ENCODE measurements around the gene CNTNAP2. TPM values are rescaled to one million over a fixed set of nuclear protein-coding genes. Genes with fewer than 3 reads are reported as not detected.

CNTNAP2 gene
- total and polyA plus RNA-seq, 9 of the 15 experiments (the other 6 are each of a cell fraction or from before 2014, with no cell fraction given): 0.04 to 0.62 (median 0.09) TPM; not detected in 4

DNA sequence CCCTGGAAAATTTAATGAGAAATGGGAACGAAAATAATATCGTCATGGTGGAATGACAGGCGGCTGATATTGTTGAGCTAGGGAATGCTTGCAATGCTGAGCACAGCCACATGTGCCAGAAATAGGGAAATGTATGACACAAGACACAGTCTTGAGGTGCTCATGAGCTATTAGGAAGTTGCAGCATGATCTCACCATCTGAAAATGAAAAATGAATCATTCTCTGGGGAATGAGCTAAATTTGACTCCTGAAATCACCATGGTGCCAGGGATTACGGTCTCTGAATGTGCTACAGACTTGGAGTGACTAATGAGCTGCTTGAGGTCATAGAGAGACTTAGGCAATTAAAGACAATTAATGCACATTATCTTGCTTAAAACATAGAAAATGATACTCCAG lies 845.0 kb downstream of the CNTNAP2 start:
- no peaks in the 10 kb centered on the region for H3K4me1 ChIP-seq (replicated peaks in 1 of 2; ENCODE audit: control insufficient read depth in 2 of 2, insufficient read depth in 2 of 2, low read length in 2 of 2)
- ChIA-PET POLR2A (no interaction called here), CTCF (ENCODE audit: low intra/inter-chr PET ratio) (no interaction called here)
- in situ Hi-C loops (cut with MboI): no loop called here
- H3K4me2 ChIP-seq (ENCODE audit: insufficient read depth, low read length): no peak overlapping the region
- H3K27ac ChIP-seq (ENCODE audit: extremely low read depth, low read depth, low read length): no peak overlapping the region
- H2AFZ ChIP-seq (ENCODE audit: low read depth, low read length): no peak overlapping the region
- BruUV-seq (replicated peaks): no TSS peak
- no peaks in the 10 kb centered on the region for H3K27me3 ChIP-seq (ENCODE audit: control insufficient read depth in 2 of 2, insufficient read depth in 2 of 2, low read length in 2 of 2)
- no peaks in the 10 kb centered on the region for H3K79me2 ChIP-seq (ENCODE audit: control insufficient read depth, insufficient read depth, low read length)
- DNase-seq (ENCODE audit: extremely low read depth in 1 of 4, low spot score in 3 of 4) (no peak), FAIRE-seq (no peak), ATAC-seq (no peak)
- H4K20me1 ChIP-seq (replicated peaks; ENCODE audit: control insufficient read depth, insufficient read depth, low read length): no peaks in the 10 kb centered on the region
- no peaks in the 10 kb centered on the region for H3K36me3 ChIP-seq (ENCODE audit: control insufficient read depth, insufficient read depth, low read length)
- WGBS (ENCODE audit: insufficient coverage, low coverage, missing lambda C conversion rate): 1% methylated on average over 4 of the region's 4 CpGs
- no peaks in the 10 kb centered on the region for H3K9me1 ChIP-seq (ENCODE audit: control insufficient read depth, insufficient read depth, low read length)
- intact Hi-C loops (cut with micrococcal nuclease): no loop called here
- no peak overlapping the region for H3K9ac ChIP-seq (ENCODE audit: insufficient read depth in 1 of 2, low read depth in 2 of 2, low read length in 2 of 2)
- H3K9me3 ChIP-seq (replicated peaks; ENCODE audit: control insufficient read depth, insufficient read depth, low read depth, low read length): no peaks in the 10 kb centered on the region; the same call in 1 of the 2 replicates
- no peak overlapping the region for H3K4me3 ChIP-seq
- no peak for TF ChIP-seq HBP1 (CRISPR knock-in tag; IDR thresholded peaks at IDR 0.05)
- TF ChIP-seq CBX5 (IDR thresholded peaks at IDR 0.05; ENCODE audit: borderline replicate concordance, low read depth): no peak
- TF ChIP-seq ZNF274 (IDR thresholded peaks at IDR 0.05; ENCODE audit: borderline replicate concordance, low read depth, low read length): no peak
- TF ChIP-seq, protein P1, sequence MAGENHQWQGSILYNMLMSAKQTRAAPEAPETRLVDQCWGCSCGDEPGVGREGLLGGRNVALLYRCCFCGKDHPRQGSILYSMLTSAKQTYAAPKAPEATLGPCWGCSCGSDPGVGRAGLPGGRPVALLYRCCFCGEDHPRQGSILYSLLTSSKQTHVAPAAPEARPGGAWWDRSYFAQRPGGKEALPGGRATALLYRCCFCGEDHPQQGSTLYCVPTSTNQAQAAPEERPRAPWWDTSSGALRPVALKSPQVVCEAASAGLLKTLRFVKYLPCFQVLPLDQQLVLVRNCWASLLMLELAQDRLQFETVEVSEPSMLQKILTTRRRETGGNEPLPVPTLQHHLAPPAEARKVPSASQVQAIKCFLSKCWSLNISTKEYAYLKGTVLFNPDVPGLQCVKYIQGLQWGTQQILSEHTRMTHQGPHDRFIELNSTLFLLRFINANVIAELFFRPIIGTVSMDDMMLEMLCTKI (IDR thresholded peaks at IDR 0.05; ENCODE audit: partially characterized antibody): no peak
- TF ChIP-seq FOXA3 (CRISPR knock-in tag; conservative IDR thresholded peaks at IDR 0.05 in 1 of 2, IDR thresholded peaks at IDR 0.05 in 1 of 2): no peak
- TF ChIP-seq JUND (IDR thresholded peaks at IDR 0.05; ENCODE audit: borderline replicate concordance, low read depth, low read length): no peak
- no peak for TF ChIP-seq JUND (tag; IDR thresholded peaks at IDR 0.05; ENCODE audit: borderline replicate concordance, low read depth, low read length)
- TF ChIP-seq, protein P2, sequence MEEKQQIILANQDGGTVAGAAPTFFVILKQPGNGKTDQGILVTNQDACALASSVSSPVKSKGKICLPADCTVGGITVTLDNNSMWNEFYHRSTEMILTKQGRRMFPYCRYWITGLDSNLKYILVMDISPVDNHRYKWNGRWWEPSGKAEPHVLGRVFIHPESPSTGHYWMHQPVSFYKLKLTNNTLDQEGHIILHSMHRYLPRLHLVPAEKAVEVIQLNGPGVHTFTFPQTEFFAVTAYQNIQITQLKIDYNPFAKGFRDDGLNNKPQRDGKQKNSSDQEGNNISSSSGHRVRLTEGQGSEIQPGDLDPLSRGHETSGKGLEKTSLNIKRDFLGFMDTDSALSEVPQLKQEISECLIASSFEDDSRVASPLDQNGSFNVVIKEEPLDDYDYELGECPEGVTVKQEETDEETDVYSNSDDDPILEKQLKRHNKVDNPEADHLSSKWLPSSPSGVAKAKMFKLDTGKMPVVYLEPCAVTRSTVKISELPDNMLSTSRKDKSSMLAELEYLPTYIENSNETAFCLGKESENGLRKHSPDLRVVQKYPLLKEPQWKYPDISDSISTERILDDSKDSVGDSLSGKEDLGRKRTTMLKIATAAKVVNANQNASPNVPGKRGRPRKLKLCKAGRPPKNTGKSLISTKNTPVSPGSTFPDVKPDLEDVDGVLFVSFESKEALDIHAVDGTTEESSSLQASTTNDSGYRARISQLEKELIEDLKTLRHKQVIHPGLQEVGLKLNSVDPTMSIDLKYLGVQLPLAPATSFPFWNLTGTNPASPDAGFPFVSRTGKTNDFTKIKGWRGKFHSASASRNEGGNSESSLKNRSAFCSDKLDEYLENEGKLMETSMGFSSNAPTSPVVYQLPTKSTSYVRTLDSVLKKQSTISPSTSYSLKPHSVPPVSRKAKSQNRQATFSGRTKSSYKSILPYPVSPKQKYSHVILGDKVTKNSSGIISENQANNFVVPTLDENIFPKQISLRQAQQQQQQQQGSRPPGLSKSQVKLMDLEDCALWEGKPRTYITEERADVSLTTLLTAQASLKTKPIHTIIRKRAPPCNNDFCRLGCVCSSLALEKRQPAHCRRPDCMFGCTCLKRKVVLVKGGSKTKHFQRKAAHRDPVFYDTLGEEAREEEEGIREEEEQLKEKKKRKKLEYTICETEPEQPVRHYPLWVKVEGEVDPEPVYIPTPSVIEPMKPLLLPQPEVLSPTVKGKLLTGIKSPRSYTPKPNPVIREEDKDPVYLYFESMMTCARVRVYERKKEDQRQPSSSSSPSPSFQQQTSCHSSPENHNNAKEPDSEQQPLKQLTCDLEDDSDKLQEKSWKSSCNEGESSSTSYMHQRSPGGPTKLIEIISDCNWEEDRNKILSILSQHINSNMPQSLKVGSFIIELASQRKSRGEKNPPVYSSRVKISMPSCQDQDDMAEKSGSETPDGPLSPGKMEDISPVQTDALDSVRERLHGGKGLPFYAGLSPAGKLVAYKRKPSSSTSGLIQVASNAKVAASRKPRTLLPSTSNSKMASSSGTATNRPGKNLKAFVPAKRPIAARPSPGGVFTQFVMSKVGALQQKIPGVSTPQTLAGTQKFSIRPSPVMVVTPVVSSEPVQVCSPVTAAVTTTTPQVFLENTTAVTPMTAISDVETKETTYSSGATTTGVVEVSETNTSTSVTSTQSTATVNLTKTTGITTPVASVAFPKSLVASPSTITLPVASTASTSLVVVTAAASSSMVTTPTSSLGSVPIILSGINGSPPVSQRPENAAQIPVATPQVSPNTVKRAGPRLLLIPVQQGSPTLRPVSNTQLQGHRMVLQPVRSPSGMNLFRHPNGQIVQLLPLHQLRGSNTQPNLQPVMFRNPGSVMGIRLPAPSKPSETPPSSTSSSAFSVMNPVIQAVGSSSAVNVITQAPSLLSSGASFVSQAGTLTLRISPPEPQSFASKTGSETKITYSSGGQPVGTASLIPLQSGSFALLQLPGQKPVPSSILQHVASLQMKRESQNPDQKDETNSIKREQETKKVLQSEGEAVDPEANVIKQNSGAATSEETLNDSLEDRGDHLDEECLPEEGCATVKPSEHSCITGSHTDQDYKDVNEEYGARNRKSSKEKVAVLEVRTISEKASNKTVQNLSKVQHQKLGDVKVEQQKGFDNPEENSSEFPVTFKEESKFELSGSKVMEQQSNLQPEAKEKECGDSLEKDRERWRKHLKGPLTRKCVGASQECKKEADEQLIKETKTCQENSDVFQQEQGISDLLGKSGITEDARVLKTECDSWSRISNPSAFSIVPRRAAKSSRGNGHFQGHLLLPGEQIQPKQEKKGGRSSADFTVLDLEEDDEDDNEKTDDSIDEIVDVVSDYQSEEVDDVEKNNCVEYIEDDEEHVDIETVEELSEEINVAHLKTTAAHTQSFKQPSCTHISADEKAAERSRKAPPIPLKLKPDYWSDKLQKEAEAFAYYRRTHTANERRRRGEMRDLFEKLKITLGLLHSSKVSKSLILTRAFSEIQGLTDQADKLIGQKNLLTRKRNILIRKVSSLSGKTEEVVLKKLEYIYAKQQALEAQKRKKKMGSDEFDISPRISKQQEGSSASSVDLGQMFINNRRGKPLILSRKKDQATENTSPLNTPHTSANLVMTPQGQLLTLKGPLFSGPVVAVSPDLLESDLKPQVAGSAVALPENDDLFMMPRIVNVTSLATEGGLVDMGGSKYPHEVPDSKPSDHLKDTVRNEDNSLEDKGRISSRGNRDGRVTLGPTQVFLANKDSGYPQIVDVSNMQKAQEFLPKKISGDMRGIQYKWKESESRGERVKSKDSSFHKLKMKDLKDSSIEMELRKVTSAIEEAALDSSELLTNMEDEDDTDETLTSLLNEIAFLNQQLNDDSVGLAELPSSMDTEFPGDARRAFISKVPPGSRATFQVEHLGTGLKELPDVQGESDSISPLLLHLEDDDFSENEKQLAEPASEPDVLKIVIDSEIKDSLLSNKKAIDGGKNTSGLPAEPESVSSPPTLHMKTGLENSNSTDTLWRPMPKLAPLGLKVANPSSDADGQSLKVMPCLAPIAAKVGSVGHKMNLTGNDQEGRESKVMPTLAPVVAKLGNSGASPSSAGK (IDR thresholded peaks at IDR 0.05): no peak
